Stimulated activated CD8-positive, alpha-beta memory T cell treated with anti-CD3 and anti-CD28 coated beads, Interleukin-15, amount 100 ng/mL, for 1 hour (primary cell): ENCODE results near the gene CH25H.

Experiments used
- DNase-seq: peaks from one replicate; pipeline ENCODE4 v3.0.0-alpha.2; 2020; ENCODE audit warnings: low read depth

CH25H gene

DNA sequence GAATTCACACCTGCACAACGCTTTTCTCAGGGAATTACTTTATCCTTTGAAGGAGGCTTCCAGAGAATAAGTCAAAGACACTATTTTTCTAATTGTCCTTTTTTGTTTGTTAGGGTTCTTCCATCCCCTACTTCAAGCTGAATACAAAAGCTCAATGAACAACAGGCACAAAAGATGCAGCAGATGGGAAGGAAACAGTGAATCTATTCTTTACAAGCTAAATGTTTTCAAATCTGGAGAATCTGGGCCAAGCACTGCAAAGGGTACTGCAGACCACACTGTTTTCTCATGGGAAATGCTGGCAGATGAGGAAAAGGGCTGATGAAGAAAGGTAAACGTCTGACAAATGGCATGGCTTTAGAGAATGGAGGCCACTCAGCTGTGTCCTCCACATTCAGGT lies 25.9 kb upstream of the CH25H start:
- no peak for DNase-seq

DNA sequence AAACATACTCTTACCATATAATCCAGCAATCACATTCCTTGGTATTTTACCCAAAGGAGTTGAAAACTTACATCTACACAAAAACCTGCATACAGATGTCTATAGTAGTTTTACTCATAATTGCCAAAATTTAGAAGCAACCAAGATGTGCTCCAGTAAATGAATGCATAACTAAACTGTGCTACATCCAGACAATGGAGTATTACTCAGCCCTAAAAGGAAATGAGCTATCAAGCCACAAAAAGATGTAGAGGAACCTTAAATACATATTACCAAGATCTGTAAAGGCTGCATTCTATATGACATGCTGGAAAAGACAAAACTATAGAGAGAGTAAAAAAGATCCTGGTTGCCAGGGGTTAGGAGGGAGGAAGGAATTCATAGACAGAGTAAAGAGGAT lies 21.8 kb upstream of the CH25H start:
- no peak for DNase-seq

DNA sequence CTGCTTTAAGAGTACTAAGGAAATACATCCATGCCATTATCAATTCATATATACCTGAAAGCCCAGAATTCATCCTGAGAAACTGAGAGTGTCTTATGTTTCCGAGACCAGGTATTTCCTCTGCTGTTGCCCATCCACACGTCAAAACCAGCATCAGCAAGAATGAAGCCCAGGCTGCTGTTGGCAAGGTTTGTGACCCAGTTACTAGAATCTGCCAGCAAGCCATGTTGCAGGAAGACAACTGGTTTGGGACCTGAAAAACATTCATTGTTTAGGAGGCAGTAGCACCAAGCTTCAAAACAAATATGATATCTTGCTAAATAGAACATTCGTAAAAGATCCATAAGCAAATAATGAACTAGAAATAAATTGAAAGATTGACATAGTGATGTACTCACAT lies 21.0 kb upstream of the CH25H start:
- DNase-seq, result no peak

DNA sequence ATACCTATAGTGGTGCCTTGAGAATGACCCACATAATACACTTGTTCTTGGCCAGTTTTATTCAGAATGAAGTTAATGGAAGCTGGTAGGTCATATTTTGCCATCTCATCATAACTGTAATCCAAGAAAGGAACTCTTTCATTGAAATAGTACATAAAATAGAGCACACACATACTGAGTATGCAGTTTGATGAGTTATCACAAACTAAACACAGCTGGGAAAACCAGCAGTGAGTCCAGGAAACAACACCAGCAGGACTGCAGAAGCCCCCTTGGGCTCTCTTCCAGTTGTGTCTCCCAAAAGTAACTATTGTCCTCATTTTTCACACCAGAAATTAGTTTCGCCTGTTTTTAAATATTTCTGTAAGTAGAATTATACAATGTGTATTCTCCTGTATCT lies 19.8 kb upstream of the CH25H start:
- DNase-seq, result no peak

DNA sequence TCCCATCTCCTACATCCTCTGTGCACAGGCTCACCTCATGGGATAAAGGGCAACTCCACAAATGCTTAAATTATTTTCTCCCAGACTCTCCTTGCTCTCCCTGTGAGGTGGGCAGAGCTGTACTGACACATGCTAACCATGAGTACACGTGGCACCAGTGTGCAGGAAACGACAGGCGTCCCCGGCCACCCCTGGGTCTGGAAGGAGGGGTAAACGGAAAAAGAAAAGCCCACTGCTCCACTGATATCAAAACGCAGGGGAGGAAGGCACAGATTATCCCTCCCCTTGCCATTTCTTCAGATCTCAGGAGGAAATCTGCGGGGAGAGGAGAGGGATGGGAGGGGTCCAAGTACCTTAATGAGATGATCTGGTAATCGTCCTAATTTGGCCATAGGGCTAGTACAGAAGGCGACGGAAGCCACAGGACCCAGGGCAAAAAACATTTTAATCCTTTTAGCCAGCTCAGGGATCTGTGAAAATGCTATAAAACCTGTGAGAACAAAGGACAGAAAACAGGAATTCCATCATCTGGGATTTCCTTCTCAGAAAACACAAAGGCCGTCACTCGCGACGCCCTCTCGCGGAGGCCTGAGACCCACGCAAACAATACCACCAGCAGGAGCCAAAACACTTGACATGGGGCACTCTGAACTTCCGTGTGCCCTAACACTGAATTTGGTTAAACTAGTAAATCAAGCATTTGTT lies 17.8 kb upstream of the CH25H start:
- DNase-seq, result no peak

DNA sequence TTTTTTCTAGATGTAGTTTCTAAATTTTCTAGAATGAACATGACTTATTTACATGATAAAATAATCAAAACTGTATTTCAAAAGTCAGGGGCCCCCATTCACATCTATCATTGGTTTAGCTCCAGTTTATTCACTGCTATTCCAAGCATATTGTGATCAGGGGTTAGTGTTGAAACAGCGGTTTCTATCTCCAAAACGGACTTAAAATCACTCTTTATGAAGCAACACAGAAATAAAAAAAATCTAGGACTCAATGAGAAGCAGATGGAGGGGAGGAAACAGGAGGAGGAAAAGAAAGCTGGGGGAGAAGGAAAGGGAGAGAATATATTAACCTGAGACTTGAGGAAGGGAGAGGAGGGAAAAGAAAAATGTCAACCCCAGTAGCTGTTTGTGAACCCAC lies 14.8 kb upstream of the CH25H start:
- DNase-seq, result no peak

DNA sequence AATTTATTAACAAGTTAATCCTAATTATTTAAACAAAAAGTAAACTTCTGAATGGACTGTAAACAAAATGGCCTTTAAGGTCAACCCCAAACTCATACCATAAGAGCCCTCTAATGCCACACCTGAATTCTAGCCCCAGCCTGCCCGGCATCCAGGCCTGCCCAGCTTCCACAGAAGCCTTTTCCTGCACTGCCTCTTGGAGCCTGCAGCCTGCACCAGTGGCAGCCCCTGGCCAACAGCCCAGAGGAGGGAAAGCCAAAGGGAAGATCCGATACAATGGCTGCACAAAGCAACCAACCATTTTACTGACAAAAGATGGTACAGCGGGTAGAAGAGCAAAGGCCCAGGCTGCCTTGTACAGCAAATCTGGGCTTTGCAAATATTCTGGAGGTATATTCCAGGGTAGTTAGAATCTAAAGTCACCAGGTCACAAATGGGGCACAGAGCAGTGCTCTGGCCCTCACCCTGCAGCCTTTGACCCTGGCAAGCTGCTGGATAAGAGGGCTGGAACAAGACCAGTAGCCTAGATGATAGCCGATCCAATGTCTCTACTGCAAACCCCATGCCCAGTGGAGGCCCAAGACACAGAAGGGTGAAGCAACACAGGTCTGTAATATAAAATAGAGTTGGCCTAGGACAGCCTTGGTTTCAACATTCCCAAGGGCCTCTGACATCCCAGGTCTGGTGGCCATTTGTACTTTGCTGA lies 12.5 kb upstream of the CH25H start:
- no peak for DNase-seq

DNA sequence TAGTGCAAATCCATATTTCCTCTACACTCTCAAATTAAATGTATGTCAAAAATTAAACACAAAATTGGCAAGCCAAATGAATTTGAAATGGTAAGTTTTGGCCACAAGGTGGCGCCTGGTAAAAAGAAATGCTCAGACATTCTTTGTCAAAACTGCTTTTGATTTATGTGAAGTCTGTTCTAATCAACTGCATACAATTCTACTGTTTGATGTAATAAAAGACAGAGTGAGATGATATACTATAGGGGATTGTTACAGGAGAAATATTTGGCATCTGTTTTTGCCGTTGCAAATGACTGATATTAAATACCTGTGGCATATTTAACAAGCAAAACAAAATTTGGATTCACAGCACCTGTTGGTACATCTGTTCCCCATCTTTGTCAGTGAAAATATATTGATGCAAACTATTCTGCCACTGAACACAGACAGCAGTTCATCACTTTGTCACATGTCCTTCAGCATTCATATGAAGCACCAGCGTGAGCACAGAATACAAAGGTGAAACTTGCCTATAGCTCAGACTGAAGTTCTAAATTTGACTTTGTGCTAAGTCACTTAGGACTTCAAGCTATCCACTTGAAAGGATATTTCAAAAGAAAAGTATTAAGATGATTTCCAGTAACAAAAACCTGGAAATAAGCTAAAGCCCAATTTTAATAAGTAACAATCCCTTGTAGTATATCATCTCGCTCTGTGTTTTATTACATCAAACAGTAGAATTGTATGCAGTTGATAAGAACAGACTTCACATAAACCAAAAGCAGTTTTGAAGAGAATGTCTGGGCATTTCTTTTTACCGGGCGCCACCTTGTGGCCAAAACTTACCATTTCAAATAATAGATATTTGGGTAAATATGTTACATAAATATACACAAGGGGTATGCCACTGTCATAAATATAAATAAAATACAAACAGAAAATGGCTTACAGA lies 10.2 kb upstream of the CH25H start:
- peak; percentile 55 for DNase-seq

DNA sequence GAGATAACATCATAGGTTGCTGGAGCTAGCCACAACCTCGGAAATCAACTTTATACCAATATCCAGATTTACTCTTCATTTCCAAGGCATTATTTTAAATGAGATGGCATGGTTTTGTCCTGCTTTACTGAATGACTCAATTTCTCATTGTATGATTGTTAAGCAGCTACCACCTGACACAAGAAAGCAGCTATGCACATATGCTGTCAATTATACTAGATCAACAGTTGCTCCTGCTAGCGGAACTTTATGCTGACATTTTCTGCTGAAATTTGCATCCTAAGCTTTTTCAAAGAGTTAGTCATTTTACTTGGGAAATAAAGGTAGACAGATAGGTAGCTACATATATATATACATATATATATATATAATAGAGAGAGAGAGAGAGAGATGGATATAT lies 8.9 kb upstream of the CH25H start:
- DNase-seq, result no peak

DNA sequence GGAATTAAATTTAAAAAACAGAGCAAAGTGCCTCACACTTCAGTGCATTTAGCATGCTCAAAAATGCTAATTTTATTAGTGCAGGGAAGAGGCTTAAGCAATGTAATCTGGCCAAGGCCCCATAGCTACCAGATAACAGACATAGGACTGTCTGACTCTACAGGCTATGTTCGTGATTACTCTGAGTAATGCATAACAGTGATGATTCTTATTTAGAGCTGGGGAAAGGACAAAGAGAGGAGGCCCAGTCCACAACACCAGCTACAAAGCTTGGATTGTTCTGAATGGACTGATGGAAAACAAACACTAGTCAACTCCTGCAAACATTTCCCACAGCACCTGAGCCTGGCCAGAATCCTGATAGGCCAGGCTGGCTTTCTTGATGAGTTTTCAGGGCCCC lies 8.4 kb upstream of the CH25H start:
- DNase-seq, result no peak

DNA sequence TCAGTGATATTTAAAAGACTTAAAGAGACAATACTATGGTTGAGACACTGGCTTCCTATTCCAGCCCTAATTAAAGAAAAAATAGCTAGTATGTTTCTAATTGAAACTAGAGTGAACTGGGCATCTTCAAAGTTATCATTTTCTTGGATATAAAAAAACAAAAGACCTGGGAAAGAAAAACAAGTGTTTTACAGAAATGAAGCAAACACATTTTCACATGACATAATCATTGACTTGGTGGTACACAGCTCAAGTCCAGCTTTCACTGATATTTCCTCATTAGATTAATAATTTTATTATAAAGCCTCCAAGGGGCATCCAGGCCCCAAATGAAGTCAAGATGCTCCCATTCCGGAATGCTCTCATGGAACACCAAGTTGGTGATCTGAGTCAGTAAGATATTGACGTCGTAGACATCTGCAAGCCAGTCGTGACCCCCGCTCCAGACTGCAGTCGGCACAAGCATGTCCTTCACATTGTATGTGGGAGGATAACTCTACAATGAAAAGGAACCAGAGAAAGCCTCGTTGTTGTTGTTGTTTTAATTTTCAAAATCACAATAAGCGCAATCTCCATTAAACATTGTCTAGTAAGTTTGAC lies 7.5 kb upstream of the CH25H start:
- DNase-seq, result no peak

DNA sequence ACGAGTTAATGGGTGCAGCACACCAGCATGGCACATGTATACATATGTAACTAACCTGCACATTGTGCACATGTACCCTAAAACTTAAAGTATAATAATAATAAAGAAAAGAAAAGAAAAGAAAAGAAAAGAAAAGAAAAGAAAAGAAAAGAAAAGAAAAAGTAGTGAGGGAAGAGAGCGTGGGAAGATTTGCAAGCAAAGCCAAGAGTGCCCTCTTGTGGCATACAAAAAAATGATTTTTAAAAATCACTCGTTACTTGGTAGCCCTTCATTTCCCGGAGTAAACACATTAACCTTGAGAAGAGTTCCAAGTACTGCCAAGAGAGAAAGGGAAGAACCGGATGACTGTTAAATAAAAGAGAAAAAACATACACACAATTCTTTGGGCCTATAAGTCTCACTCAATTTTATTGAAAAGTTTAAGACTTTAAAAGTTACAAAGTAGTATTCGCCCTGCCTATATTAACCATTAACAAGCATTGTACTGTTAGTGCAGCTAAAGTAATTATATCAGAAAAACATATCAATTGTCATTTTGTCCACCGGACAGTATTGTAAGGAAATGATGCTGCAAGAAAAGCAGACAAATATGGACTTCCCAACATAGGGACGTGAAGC lies 6.2 kb upstream of the CH25H start:
- DNase-seq, result no peak

DNA sequence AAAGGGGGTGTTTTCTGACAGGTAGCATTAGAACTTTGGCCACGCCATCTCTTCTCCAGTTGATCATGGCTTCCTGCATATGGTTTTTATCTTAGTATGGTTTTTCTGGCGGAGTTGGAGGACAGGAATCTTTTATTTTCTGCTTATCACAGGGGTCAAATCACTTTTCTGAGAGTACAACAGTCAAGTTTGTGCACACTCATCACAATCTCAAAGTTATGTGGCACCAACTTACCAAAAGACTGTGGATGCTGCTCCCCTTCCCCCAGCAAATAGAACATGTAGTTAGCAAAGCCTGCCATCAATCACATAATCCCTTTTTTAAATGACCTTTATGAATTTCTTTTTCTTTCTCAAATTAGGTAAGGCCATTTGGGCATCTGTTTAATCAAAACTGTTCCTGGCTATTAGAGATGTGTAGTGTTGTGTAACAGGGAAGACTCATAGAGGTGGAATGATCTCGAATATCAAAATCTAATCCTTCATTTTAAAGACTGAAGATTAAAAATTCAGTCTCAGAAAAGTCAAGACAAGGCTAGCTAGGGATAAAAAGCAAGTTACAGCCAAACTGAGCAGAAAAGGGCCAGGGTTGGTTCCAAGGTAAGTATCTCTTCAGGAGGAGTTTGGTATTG lies 3.8 kb upstream of the CH25H start:
- no peak for DNase-seq

DNA sequence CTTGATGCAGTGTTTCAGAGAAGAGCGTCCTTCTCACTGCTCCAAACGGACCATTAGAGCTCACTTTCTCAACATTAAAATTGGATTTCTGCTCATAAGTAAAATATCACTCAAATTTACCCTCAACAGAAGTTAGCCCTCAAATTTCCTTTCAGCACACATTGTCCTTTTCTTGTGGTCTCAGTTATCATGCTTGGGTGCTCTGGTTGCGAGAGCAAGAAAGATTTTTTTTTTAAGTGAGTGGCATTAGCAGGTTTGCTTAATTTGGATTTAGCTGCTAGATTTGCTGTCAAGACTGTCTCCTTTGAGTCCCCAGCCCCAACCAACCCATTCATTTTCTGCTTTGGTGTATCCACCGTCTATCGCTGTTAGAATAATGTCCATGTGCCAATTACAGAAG lies 2.6 kb upstream of the CH25H start:
- no peak for DNase-seq

DNA sequence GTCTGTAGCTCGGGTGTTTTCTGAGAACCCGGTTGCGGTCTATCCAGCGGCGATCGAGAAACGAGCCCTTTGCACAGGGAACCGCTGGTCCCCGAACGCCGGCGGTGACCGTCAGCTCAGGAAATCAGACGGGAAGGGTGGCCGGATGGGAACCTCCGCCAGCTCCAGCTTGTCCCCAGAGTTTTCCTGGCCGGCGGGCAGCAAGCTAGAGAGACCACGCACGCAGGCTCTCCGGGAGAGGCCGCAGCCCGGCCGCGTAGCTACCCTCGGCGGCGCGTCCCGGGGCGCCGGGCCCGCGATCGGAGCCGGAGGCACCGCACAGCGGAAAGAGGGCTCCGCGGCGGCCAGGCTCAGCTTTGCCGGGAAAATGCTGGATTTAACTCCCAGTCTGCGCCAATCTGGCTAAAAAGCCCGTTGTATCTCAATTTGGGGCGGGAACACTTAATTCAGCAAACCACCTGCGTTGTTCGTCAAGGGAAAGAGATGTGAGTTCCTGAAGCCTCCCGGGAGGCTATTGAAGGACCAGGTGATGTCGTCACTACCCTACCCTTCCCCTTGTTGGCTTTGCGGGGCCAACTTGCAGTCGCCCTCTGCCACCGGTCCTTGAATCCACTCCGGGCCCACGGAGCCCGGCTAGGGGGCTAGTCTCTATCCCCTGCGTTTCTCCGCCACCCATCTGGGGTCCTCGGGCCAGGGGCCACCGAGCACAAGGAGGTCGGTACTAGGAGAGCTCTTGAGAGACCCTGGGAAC lies 859 bp upstream of the CH25H start:
- no peak for DNase-seq

DNA sequence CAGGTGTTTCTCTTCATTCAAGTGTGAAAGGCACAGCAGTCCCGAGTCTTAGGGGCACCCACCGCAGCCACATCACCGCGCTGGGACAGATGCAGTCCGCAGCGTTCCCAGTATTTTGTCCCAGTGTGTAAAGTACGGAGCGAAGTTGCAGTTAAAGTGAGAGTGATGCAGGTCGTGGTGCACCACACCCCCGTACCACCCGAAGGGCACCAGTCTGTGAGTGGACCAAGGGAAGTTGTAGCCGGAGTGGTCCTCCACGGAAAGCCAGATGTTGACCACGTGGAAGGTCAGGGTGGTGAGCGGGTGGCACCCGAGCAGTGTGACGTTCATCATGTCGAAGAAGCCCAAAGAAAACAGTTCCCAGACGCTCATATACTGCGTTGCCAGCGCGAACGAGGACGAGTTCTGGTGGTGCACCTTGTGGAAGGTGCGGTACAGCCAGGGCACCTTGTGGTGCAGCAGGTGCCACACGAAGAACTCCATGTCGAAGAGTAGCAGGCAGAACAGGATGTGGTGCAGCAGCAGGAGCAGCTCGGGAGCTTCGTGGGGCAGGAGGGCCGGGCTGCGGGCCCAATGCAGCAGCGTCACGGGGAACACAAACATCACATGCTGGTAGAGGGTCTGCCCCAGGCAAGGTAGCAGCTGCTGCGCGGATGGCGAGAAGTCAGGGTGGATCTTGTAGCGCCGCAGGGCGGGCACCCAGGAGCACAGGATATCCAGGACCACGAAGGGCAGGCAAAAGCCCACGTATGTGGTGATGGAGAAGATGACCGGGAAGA lies 526 bp downstream of the CH25H start:
- DNase-seq, result no peak

DNA sequence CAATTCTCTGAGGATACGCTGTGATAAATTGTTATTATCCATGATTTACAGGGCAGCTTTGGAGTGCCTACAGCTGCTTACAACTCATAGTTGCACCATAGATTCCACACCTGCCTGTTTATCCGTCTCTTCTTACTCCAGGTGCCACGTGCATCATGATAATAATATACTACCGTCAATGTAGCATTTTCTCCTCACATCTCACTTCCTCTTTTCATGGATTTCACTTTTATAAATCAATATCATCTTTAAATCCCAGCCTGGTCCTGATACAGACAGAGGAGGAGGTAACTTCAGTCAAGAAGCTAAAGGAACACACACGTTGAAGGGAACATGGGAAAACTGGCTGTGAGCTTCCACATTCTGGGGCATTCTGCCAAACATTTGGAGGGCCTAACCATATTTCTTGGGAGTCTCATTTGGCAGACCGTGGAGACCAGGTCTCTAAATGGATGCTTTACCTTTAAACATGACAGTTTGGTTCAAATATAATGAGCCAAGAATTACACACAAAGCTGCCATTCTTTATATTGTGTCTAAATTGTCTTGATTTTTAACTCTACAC lies 2.4 kb downstream of the CH25H start:
- no peak for DNase-seq

DNA sequence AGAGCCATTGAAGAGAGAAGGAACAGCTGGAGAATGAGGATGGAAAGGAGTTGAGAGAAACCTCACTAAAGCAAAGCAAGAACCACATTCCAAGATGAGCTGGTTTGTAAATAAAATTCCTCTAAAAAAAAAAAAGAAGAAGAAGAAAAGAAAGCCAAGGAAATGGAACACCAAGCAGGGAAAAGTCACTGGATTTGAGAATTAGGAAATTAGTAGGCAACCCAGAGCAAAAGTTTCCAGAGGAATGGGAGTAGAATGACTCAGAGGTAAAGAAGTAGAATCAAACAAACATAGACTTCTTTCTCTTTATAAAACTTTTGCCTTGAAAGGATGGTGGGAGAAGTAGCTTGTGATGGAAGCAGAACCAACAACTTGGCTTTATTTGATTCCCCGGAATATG lies 3.9 kb downstream of the CH25H start:
- no peak for DNase-seq

DNA sequence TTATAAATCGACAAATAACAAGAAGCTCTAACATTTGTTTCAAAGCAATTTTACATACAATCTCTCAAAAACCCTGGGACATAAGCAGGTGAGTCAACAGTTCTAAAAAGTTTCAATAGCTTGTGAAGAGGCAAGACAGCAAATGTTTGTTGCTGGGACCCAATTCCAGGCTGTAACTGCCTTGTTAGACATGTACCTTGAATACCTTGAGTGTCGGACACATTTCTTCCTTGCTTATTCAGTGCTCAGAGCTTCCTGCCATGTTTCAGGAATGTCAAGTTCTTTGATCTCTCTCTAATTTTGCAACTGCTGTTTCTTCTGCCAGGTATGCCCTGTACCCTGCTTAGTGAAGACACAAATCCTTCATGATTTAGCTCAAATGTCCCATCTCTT lies 5.1 kb downstream of the CH25H start:
- no peak for DNase-seq
